Mucosa of stomach (tissue), 1 donor: ENCODE data around the gene MYO18A.

Source experiments
- H3K27me3 ChIP-seq: one replicate; pipeline ENCODE4 v1.7.0; 2013; ENCODE audit warnings: mild to moderate bottlenecking, low read length; ENCODE audit not compliant: control insufficient read depth, insufficient read depth
- H3K36me3 ChIP-seq: one replicate; pipeline ENCODE4 v1.7.0; 2013; ENCODE audit warnings: low read length; ENCODE audit not compliant: control insufficient read depth, insufficient read depth
- H3K4me1 ChIP-seq: one replicate; pipeline ENCODE4 v1.7.0; 2013; ENCODE audit warnings: mild to moderate bottlenecking, low read length; ENCODE audit not compliant: control insufficient read depth, insufficient read depth
- H3K4me3 ChIP-seq: one replicate; pipeline ENCODE4 v1.7.0; 2013; ENCODE audit warnings: low read length
- H3K9ac ChIP-seq: one replicate; pipeline ENCODE4 v1.7.0; 2013; ENCODE audit warnings: mild to moderate bottlenecking, low read length, moderate library complexity
- H3K9me3 ChIP-seq: one replicate; pipeline ENCODE4 v1.7.0; 2013; ENCODE audit warnings: mild to moderate bottlenecking, low read length, moderate library complexity; ENCODE audit not compliant: control insufficient read depth
- donor health status: Pancreatic carcinoma.

MYO18A gene

DNA sequence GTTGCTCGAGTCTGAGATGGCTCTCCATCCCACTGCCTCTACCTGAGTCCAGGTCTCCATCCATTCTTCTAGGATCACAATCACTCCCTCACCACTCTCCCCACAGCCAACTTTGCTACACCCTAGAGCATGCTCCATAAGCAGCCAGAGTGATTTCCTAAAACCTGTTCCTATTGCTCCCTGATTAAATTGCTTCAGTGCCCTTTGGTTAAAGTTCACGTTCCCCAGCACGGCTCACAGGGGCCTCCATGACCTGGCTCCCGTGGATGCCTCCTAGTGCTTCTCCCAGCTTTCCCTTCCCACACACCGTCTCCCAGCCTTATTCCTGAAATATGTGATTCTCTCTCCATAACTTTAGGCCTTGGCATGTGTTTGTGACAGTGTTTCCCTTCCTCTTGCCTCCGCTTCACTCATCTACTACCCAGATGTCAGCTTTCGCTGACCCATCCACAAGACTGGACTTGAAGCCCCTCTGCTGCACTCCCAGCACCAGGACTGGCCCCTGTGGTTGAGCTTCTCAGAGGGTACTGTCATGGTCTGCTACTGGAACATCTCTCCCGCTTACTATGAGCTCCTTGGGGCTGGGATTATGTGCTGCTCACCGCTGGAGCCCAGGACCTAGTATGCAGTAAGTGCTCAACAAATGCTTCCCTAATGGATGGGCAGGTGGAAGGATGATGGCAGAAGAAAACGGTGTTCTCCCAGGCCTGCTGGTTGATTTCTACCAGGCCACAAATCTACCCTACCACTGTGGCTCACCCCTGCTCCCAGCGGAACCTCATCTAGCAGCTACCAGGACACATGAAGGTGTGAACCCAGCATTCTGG is 17.9 kb downstream of the MYO18A start:
- no peak overlapping the region for H3K4me3 ChIP-seq
- H3K4me1 ChIP-seq, result peaks cover 36% of the 10 kb centered on the region
- no peaks in the 10 kb centered on the region for H3K27me3 ChIP-seq
- no peaks in the 10 kb centered on the region for H3K9me3 ChIP-seq
- H3K36me3 ChIP-seq, result no peaks in the 10 kb centered on the region
- no peak overlapping the region for H3K9ac ChIP-seq

DNA sequence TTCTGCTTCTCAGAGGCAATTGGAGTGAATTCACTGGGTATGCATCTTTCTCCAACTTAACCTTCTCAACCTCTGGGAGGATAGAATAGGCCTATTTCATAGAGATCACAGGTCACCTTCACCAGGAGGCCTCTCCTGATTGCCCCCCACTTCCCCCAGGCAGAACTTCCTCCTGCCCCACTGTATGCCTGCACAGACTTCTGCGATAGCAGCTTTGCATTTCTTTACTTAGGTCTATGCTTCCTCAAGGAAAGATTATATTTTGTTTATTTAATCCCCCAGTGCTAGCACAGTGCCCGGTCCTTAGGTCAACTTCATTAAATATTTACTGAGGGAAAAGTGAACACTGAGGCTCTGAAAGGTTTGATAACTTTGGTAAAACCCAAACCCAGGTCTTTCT is 19.9 kb downstream of the MYO18A start:
- Histone ChIP-seq H3K27me3 (no peaks in the 10 kb centered on the region), H3K4me3 (no peak overlapping the region), H3K9me3 (no peaks in the 10 kb centered on the region), H3K36me3 (no peaks in the 10 kb centered on the region), H3K4me1 (peaks cover 56% of the 10 kb centered on the region), H3K9ac (no peak overlapping the region)

DNA sequence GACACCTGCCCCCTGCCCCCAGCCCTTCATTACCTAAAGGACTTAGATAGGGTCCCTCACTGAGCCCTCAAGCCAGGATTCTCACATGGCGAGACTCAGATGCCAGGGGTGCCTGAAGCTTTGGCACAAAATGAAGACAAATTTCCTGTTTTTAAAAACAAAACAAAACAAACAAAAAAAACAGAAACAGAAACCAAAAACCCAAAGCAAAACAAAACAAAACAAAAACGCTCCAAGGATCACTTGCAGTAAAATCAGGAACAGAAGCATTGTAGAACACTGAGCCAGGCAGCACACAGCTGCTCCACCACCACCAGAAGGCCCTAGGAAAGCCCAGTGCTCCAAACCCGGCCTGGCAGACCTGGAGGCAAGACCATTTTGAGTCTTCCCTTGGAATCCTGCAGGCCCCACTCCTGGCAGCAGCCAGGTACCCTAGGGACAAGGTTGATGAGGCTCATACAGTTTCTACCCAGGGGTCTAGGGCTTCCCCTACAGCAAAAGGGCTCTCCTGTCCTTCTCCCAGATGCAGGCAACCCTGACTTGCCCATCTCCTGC is 20.8 kb downstream of the MYO18A start:
- peaks cover 65% of the 10 kb centered on the region for H3K4me1 ChIP-seq

DNA sequence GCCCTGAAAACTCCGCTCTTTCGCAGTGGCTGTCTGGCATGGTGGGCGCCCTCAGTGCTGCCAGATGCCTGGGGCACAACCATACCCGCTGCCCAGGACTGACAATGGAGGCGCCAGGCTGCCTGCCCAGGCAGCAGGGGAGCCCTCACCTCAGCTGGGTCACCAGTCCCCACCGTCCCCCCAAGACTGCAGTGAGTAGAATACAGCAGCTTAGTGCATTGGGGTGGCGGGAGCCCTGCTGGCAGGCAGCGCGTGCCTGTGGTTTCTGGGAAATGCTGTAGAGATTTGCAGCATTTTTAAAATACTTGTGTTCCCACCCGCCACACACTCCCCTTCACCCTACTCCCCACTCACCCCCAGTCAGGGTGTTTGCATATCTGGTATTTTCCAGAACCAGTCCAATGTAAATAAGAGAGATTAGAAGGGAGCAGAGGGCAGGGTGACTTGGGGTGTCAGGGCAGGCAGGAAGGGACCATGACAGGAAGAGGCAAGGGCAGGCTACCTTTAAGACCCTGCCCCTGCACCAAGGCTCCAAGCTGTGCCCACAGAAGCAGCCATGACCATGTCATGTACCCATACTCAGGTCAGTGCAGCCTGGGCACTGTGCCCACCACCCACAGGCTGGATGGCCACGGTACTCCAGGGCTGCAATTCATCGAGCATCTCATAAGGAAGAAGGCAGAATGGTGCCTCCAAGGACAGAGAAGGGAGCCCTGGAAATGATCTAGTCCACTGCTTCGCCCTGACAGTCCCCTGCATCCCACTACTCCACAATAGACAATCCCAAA is 21.5 kb downstream of the MYO18A start:
- Histone ChIP-seq H3K4me3 (no peak overlapping the region), H3K4me1 (peaks cover 71% of the 10 kb centered on the region)

More for the DNA sequence above, 20.8 kb downstream of the MYO18A start:
- no peaks in the 10 kb centered on the region for H3K27me3 ChIP-seq
- H3K9me3 ChIP-seq, result no peaks in the 10 kb centered on the region
- peak overlapping the region; percentile 30 for H3K9ac ChIP-seq
- H3K36me3 ChIP-seq, result no peaks in the 10 kb centered on the region
- no peak overlapping the region for H3K4me3 ChIP-seq

DNA sequence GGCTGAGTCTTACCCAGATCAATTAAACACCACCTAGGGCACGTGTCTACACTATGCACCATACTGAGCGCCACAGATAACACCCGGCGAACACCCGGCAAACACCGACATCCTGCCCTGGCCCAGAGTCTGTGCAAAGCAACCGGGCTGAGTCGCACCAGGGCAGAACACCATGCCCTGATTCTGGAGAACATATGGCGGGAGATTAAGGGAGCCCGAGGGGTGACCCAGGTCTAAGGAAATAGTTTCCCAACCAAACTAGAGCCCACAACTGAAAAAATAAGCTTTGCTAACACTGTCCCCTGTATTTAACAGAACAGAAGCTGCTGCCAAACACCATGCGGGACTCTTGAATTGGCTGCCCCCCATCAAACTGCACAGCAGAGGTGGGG is 22.1 kb downstream of the MYO18A start:
- Histone ChIP-seq H3K4me1 (peaks cover 71% of the 10 kb centered on the region), H3K4me3 (no peak overlapping the region), H3K9ac (peak overlapping the region; percentile 30)

More for the DNA sequence above, 21.5 kb downstream of the MYO18A start:
- no peaks in the 10 kb centered on the region for H3K9me3 ChIP-seq
- no peaks in the 10 kb centered on the region for H3K36me3 ChIP-seq
- no peaks in the 10 kb centered on the region for H3K27me3 ChIP-seq
- H3K9ac ChIP-seq, result peak overlapping the region; percentile 30

DNA sequence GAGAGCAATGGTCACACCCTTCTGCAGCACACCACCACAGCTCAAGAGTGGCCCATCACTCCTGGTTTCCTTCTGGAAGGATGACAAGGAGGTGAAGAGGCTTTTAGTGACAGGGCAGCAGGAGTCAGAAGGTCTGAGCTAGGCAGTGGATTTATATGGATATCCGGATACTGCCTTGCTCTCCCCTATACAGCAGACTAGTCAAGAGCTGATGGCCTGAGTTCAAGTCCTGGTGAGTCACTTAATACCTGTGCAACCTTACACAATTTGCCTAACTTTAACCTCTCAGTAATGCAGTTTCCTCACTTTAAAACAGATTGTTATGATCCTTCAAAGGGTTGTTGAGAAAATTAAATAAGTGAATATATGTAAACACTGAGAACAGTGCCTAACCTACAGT is 22.9 kb downstream of the MYO18A start:
- H3K4me1 ChIP-seq, result peaks cover 71% of the 10 kb centered on the region
- H3K9me3 ChIP-seq, result no peaks in the 10 kb centered on the region
- H3K27me3 ChIP-seq, result no peaks in the 10 kb centered on the region
- no peak overlapping the region for H3K4me3 ChIP-seq
- H3K36me3 ChIP-seq, result no peaks in the 10 kb centered on the region
- no peak overlapping the region for H3K9ac ChIP-seq

More for the DNA sequence above, 22.1 kb downstream of the MYO18A start:
- Histone ChIP-seq H3K36me3 (no peaks in the 10 kb centered on the region), H3K9me3 (no peaks in the 10 kb centered on the region), H3K27me3 (no peaks in the 10 kb centered on the region)

DNA sequence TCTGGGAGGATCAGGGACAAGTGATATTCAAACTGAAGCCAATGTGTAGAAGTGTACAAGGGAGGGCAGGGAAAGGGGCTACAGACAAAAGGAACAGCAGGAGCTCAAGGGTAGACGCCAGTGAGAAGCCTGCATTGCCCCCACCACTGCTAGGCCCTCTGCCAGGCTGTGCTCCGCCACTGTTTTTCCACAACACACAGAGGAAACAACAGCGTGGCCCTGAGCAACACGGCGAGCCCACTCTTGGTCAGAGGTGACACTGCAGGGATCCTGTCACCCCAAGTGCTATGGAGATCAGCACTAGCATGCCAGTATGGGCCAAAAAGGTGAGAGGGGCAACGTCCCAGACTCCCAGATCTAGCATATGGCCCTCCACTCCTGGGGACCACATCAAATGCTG is 23.4 kb downstream of the MYO18A start:
- H3K4me3 ChIP-seq, result no peak overlapping the region
- H3K9me3 ChIP-seq, result no peaks in the 10 kb centered on the region
- H3K36me3 ChIP-seq, result no peaks in the 10 kb centered on the region
- H3K9ac ChIP-seq, result no peak overlapping the region
- no peaks in the 10 kb centered on the region for H3K27me3 ChIP-seq
- peaks cover 71% of the 10 kb centered on the region for H3K4me1 ChIP-seq

DNA sequence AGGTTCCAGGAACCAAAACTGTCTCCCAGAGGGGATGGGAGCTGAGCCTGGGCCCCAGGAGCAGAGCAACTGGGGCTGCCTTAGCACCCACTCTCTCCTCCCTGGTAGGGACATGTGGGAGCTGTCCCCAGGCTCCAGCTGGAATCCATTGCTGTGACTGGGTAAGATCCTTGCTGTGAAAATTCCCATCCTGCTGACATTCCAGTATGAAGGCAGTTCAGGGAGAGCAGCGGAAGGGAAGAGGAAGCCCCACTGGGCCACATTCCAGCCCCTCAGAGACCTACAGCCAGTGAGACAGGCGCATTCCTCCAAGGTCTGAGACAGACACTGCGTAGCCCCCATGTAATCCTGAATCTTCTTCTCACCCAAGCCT is 24.2 kb downstream of the MYO18A start:
- Histone ChIP-seq H3K4me1 (peaks cover 71% of the 10 kb centered on the region), H3K9ac (peak overlapping the region; percentile 2)

DNA sequence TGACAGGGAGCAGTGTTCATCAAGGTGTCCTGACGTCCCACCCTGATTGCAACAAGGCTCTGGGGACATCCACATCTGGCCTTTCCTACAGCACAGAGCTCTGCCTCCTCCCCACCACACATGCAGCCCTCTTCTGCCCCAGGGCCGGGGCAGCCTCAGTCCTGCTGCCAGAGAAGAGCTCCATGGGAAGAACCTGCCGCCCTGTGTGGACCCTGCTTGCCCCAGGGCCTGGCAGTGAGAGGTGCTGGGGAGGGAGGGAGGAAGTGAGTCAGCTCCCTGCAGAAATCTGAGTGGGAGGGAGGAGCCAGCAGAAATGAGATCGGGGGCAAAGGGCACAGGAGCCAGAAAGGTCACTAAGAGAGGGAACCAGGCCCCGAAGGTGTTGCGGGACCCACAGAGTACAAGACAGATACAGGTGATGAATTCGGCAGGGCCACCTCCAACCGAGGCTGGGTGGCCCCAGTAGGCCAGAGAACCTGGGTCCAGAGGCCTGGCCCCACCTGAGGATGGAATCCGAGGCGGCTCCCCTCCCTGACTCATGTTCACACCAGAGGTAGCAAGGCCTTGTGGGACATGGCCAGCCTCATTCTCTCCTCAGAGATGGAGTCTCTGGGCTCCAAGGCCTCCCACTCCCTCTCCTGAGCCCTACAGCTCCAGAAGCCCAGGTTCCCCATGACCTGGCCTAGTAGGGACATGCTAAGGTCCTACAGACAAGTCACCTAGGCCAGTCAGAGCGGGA is 24.8 kb downstream of the MYO18A start:
- no peak overlapping the region for H3K4me3 ChIP-seq
- H3K36me3 ChIP-seq, result no peaks in the 10 kb centered on the region
- H3K9me3 ChIP-seq, result no peaks in the 10 kb centered on the region
- peak overlapping the region; percentile 12 for H3K9ac ChIP-seq
- H3K4me1 ChIP-seq, result peaks cover 66% of the 10 kb centered on the region
- H3K27me3 ChIP-seq, result no peaks in the 10 kb centered on the region

More for the DNA sequence above, 24.2 kb downstream of the MYO18A start:
- H3K9me3 ChIP-seq, result no peaks in the 10 kb centered on the region
- no peak overlapping the region for H3K4me3 ChIP-seq
- H3K36me3 ChIP-seq, result no peaks in the 10 kb centered on the region
- H3K27me3 ChIP-seq, result no peaks in the 10 kb centered on the region

DNA sequence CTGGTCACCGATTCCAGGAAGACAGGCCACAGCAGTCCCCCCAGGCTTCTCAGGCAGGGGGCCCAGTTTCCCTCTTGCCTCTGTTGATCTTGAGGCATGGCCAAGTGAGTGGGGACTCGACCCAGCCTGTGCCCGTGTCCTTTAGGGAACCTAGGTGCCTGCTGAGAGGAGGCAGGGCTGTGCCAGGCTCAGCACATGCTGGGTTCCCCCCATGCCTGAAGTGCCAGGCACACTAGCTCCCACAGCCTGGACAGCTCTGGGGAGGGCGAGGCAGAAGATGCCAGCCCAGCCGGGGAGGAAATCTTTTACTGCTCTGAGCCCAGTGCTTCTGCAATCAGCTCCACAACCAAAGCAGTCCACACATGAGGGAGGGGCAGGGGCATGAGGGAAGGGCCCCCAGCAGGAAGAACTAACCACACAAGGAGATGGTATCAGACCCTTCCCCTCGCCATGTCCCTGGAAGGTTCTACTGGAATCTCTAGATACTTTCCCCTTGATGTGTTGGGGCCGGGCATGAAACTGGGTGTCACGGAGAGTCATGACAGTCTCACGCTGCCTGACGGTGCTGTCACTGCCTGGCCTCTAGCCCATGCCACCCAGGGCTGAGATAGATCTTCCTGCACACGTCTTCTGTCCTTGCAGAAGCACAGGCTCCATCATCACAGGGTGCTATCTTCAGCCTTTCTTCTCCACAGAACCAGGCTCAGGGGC is 25.5 kb downstream of the MYO18A start:
- peaks cover 59% of the 10 kb centered on the region for H3K4me1 ChIP-seq

DNA sequence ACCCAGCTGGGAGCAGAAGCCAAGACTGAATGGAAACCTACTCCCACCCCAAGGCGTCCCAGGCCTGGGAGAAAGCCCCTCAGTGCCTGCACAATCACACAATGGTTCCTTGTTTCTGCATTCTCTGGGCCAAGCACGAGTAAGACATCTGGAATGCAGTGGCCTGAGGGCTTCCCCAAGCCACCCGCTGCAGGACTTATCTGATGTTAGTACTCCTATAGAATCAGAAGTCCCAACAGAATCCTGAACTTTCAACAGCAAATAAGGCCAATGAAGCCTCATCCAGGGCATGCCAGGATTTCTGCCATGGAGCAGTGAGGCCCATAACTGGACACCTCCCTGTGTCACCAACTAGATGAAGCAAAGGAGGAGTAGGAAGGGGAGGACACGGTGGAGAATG is 28.6 kb downstream of the MYO18A start:
- Histone ChIP-seq H3K27me3 (no peaks in the 10 kb centered on the region), H3K36me3 (no peaks in the 10 kb centered on the region), H3K4me3 (no peak overlapping the region), H3K9ac (no peak overlapping the region), H3K4me1 (peaks cover 35% of the 10 kb centered on the region), H3K9me3 (no peaks in the 10 kb centered on the region)

More for the DNA sequence above, 25.5 kb downstream of the MYO18A start:
- H3K4me3 ChIP-seq, result no peak overlapping the region
- peak overlapping the region; percentile 12 for H3K9ac ChIP-seq
- no peaks in the 10 kb centered on the region for H3K36me3 ChIP-seq
- H3K27me3 ChIP-seq, result no peaks in the 10 kb centered on the region
- H3K9me3 ChIP-seq, result no peaks in the 10 kb centered on the region
